Right renal pelvis (tissue), 4 donors: ENCODE measurements around the gene CDH2. TPM values are rescaled to one million over a fixed set of nuclear protein-coding genes. Genes with fewer than 3 reads are reported as not detected.

Experiments
- DNase-seq, 4 donors: peaks; one replicate each; pipeline ENCODE4 v3.0.0-alpha.2; 2013; ENCODE audit warnings: low read depth in 4 of 4, low spot score in 3 of 4, missing footprints in 1 of 4
- polyA plus RNA-seq, 4 donors: library from polyadenylated mRNA; unstranded; fragments of 120-200 nt; gene quantifications; one replicate each; pipeline ENCODE4 v1.2.1, GENCODE V29; 2013; ENCODE audit not compliant: insufficient read length in 4 of 4

CDH2 gene
- polyA plus RNA-seq, 4 donors: 70.3 to 87.6 (median 81.2) TPM

DNA sequence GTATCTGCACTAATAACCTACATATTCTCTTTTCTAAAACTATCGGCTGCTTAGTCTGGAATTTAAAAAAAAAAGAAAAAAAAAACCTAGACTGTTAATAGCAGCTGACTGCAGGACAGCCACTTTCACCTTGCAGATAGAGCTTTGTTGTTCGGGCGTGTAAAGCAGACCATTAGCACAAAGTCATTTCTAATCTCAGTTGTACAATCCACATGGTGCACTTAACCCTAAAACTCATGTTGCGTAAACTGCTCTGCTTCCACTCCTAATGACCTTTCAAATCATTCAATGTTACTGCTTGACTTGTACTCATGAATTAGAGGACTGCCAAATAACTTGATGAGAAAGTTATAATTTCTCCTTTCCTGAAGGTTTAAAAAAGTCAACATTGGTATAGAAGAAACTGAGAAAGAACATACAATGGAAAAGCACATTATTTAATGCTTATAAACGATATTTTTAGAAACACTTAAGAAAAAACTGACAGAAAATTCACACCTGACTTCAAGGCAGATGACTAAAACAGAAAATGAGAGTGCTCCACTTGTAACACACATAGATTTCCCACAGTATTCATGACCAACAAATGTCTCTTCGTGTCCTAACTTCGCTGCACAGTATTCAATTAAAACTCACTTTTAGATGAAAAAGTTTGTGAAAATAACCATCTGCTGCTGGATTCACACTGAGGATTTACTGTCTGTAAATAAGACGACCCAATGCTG lies 2.6 kb downstream of the CDH2 start:
- DNase-seq: no peak

DNA sequence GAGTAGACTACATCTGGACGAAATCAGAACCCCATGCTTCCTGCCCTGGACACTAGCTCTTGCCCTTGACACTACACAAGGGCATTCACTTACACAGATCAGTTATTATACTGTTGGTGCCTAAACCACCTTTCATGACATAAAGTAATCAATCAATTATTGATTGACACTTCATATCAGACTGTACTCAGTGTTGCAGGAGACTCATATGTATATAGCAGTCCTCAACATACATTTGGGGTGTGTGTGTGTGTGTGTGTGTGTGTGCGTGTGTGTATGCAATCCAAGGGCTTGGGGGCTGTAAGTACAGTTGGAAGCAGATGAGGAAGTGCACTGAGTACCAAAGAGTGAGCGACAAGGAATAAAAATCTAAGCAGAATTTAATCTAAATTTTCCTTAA lies 5.1 kb downstream of the CDH2 start:
- DNase-seq: no peak

DNA sequence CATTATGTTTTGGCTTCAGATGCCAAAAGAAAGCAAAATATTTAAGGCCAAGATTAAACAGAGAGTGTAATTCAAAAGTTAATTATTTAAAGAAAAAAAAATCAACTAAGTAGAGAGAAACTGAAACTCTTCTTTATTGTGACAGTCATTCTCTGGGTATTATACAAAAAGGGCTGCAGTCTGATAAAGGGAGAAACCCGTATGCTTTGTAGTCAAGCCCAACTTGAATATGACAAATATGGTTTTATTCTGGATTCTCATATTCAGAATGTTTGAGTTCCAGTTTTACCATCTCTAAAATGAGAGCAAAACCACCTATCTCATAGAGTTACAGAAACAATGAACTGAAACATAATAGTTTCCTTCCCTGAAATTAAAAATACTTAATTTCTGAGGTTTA lies 8.2 kb downstream of the CDH2 start:
- no peak for DNase-seq

DNA sequence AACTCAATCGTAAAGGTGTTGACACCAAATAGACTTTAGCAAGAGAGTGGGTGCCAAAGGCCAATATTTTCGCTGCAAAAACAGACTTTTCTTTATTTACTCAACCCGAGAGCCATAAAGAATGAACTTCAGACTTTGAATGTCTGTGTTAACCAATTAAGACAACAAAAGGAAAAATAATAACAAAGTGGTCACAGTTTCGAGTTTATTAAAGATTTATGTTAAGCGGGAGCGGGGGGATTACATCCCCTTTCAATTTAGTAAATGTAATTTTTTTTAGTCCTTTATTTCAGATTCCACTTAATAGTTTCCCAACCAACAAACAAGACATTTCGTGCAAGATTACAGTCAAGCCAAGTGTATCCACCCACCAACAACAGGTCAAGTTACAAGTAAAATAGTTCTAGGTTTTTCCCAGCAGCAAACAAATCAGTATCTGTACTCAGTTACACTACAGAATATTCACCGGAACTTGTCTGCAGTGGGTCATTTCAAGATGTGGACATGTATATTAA lies 9.0 kb downstream of the CDH2 start:
- no peak for DNase-seq

DNA sequence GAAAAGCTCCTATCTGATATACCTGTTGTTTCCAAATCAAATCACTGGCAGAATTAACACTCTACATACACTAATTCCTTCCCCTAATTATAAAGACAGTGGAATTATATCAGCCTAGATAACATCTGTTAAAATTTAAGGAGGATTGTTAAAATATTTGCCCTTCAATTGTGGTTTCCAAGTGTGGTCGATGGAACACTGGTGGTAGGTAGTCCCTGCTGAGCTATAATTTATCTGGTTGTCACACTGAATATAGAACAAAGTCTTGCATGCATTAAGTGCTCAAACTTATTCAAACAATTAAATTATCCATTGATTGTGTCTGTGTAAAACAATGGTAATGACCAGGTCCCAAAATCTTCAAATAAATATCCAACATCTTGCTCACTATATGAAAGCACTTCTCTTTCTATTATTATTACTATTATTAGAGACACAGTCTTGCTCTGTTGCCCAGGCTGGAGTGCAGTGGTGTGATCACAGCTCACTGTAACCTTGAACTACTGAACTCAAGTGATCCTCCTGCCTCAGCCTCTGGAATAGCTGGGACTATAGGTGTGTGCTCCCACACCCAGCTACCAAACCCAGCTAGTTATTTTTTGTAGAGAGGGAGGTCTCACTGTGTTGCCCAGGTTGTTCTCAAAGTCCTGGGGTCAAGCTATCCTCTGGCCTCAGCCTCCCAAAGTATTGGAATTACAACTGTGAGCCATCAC lies 12.0 kb downstream of the CDH2 start:
- no peak for DNase-seq

DNA sequence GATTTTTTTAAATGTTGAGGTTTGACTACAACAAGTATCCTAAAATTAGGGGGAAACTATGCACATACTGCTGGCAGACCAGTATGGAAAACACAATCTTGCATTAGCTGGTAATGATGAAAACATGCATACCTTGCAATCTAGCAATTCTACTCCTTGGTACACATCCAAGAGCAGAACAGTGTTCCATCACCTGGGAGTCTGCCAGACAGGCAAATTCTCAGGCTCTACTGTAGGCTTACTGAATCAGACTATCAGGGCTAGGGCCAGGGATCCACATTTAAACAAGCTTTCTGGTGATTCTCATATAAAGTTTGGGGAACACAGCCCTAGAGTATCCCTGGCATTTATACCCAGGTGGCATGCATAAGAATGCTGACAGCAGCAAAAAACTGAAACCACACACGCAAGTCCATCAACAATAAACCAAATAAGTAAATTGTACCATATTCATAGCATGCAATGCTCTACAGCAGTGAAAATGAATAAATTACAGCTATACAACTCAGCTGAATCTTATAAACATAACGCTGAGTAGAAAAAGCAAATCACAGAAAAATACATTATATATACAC lies 13.6 kb downstream of the CDH2 start:
- DNase-seq: no peak

DNA sequence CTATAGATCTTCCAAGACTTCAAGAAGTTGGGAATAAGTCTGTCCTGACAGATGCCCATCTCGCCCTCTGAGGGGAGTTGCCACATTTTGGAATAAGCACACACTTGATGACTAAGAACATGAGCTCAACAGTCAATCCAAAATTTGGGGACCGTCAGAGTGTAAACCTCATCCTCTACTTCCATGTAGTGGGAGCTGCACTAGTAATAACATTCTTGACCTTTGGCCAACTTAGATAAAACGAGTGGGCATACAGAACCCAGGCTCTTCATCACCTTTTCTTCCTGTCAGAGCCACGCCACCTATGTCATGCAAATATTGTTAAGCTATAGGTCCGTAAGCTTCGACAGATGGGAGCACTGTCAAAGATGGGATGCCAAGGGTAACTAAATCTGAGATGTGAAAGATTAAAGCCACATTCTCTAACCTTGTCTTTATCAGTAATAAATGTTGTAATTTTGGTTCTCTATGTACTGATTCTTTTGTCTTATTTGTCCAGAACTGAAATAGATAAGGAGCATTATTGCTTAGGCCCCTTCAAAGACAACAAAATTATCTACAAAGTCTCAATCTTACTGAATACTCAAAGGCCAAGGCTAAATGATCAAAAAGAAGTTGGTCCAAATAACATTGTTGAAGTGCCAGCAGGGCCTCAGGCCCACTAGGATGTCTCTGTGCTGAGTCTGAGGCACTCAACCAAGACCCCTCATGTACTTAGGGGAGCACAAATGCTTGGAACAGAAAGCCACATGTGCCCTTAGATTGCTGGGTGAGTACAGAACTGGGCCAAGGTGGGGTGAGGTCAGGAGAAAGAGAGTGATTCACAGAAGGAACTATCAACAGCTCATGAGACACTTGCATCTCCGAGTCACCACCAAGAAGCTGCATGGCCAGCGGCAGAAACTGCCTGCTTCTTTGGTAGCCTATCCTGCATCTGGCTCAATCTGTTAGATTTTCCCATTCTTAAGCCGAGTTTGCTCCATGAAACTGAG lies 15.0 kb downstream of the CDH2 start:
- DNase-seq: no peak

DNA sequence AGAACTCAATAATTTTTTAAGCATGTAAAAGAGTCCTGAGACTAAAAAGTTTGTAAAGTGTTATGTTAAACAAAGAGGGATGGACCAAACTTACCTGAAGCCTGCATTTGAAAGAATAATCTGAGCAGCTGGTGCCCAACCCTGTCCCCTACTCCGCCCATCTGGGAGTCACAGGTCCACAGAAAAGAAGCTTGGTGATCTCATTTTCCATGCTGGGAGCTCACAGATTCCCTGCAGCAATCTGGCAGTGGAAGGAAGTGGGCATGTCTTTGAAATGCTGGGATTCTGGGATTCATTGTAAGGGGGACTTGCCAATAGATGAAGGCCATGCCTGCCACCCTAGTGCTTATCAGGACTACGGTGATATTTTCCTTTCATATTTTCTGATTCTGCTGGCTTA lies 17.9 kb downstream of the CDH2 start:
- DNase-seq: no peak

DNA sequence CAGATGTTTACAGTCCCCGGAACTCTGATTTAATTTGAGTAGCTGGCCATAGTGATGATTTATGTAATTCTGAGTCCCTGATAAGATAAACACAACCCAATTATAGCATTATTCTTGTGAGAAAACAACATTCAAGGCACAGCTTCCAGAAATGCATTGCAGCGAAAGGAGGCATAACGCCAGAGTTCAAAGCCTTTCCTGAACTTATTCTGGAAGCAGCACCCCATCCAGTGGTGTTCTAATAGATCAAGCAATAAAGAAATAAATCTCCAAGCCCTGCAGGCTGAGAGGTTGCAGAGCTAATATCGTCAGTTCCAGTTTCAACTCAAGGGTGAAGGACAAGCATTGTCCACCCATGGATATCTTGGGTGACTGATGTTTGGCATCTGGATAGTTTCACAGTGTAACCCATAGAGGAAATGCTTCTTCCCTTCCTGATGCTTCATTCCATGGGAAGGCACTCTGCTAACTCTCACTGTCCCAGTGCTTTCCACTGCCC lies 18.8 kb downstream of the CDH2 start:
- DNase-seq: no peak

DNA sequence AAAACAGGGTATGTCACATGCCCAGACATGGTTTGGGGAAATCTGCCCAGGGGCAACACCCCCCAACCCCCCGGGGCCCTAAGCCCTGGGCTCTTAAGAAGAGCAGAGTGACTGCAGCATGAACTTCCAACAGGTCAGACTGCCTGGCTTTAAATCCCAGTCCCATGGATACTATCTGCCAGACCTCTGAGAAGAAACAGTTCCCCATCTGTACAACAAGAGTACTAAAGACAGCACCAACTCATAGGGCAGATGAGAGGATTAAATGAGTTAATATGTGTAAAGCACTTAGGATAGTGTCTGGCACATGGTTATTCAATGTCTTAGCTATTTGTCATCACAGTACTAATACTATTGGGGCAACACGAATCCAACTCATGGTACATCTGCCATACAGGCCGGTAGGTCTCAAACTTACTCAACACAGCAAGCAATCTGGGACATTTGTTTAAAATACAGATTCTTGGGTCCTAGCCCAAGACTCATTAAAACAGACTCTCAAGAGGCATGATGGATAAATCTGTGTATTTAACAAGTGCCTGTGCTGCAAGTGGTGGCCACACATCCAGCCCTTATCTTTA lies 23.4 kb downstream of the CDH2 start:
- DNase-seq: no peak

DNA sequence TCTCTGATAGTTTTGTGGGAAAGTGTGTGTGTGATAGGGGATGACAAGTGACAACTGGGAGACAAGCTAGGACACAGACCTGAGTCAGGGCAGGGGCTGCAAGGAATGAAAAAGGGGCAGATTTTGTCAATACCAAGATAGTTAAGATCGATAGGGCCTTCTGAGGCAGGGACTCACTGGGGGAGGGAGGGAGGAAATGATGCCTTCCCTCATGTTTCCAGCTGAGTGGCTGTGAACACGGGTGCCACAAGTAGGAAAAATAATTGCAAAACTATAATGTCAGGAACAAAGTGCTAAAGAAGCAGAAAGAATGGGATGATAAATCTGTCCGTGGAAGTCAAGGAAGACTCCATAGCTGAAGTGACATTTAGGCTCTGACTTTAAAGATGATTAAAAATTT lies 24.2 kb downstream of the CDH2 start:
- no peak for DNase-seq

DNA sequence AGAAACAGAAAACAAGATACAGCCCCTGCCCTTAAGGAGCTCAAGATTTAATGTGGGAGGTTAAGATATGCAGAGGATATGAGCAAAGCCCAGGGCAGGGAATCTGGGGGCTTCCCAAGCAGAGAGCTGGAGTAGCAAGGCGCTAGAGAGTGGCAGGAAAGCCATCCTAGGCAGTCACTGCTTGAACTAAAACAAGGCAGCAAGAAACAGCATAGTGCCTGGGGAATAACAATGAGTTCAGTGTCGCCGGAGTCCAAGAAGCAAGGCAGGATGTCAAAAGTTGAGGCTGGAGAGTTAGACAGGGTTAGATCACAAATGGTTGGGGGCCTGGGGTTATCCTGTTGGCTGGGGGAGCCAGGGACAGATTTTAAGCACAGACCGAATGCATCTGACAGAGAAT lies 24.6 kb downstream of the CDH2 start:
- no peak for DNase-seq

DNA sequence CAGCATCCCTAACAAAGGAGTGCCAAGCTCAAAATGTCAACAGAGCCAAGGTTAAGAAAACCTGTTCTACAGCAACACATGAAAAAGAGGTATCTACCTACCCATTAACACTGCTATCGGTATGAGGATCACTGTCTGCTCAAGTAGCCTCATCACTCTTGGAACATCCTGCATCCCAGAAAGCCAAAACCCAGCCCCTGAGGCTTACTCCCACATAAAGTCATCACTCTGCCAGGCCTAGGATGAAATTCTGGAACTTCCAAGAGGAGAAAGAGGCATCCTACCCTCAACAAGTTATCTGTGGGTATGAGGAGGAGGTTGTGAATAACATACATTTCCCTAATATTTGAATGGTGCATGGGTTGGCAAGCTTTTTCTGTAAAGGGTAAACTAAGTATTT lies 25.5 kb downstream of the CDH2 start:
- DNase-seq: no peak

DNA sequence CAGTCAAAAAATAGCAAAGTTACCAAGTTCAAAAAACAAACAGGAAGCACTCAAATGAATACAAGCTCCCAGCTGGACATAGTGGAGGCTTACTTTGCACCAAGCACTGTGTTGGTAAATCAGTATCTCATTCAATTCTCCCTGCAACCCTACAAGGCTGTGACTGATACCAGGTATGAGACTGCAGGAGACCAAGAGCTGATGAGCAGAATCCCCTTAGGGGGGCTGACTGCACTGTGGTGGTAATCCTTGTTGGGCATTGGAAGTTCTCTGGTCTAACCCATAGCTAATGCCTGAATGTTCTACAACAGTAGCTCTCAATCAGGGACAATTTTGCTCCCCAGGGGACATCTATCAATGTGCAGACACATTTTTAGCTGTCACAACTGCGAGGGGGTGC lies 26.0 kb downstream of the CDH2 start:
- no peak for DNase-seq

DNA sequence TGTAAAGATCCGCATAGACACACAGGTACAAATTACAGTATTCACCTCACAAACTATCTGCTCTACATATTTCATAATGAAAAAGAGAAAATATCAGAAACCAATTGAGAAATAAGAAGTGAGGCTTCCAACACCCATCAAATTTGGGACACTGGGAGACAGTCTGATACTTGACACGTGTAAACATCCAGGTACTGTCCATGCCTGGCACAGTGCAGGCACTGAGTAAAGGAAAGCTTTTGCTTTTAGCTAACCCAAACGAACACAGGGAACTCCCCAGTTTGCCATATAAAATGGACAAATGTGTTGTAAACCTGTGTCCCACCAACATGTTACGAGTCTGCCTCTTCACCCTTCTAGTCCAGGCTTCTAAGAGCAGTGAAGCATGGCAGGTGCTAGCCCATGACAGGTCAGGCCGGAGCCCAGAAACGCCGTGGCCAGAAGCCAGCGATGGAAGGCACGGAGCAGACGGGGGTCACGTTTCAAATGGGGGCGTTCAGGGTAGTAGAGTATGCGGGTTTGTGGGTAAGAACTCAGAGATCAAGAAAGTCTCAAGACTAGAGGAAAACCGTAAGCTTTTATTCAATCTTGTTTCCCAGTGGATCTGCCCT lies 27.0 kb downstream of the CDH2 start:
- DNase-seq: no peak

DNA sequence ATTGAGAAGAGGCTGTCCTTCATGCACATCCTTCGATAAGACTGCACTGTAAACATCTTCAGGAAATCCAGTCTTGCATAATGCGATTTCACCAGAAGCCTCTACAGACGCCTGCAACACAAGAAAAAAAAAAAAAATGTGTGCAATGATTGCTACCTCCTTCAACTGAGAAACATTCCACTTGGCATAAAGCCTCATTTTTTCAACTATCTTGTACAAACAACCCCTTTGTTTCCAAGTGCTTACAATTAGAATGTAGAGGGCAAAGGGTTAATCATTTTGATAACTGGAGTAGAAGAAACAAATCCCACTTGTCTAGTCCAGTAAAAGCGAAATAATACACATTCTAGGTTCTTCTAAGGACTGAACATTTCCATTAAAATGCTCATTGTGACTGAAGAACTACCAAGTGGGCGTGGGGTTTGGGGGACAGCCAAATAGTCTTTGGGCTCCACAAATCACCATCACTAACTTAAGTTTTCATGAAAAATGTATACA lies 29.2 kb downstream of the CDH2 start:
- DNase-seq: no peak

DNA sequence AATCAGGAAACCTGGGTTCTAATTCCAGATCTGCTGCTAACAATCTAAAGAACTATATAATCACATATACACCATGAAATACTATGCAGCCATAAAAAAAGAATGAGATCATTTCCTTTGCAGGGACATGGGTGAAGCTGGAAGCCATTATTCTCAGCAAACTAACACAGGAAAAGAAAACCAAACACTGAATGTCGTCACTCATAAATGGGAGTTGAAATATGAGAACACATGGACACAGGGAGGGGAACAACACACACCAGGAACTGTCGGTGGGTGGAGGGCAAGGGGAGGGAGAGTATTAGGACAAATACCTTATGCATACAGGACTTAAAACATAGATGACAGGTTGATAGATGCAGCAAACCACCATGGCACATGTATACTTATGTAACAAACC lies 33.2 kb downstream of the CDH2 start:
- DNase-seq: no peak

DNA sequence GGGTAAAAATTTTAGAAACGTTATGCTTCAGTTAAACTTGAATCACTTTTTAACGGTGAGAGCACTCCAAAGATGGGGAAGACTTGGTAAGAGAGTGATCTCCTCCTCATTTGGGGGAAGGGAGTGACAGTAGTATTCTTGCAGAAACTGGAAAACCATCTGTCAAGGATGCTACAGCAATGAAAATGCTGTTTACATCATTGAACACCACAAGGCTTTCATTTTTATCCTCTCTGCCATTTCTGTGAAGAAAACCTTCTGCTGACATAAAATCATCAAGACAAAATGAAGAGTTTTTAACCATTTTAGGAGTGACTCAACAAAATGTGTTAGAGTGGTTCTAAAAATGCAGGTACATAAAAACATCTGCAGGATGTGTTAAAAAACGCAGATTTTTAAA lies 38.1 kb downstream of the CDH2 start:
- DNase-seq: no peak

DNA sequence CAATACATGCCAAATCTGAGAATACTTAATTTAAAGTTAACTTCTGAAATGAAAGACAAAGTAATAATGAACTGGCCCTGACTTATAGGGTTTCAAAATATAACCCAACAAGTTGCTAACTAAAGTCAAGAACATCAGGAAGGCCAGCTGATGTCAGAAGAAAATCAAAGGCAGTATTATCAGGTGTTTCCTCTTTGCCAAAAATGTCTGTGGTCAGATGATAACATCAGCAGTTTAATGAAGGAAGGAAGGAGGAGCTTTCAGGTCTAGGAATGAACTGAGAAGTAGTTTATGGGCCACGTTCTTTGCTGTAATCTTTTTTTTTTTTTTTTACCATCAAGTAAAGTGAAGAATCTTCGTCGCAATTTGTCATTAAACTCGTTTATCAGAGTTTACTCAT lies 40.9 kb downstream of the CDH2 start:
- no peak for DNase-seq

DNA sequence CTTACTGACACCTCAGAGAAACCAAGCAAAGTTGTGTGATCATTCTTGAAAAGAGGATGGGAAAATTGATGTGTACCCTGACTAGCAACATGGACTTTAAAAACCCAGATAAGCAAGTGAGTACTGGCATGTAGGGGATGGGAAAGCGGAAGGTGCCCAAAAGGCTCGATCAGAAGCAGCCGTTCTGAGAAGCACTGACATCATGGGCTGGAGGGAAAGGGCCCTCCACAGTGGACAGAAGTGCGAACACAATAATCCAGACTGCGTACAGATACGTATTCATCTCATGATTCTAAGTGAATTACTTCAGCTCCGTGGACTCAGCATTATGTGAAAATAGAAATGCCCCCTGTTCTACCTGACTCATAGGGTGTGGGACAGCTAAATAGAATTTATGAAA lies 42.2 kb downstream of the CDH2 start:
- DNase-seq: no peak
